Heart left ventricle (tissue), 13 donors: ENCODE measurements around the gene DUSP28.
A peak's percentile ranks its signal among the peaks of the same experiment; 100 is the strongest.

Experiments
- CTCF ChIP-seq, 12 donors: fragments of 200-600 bp; sonication (generic) in 4 of 12; IDR thresholded peaks; one replicate each; pipeline versions ENCODE4 v1.5.0 to v1.8.0; 2018 to 2022; ENCODE audit warnings: antibody characterized with exemption in 12 of 12, mild to moderate bottlenecking in 5 of 12
- POLR2A ChIP-seq, 2 donors: fragments of 450-650 bp; IDR thresholded peaks; one replicate each; pipeline ENCODE4 v1.6.1; 2017; ENCODE audit warnings: antibody characterized with exemption in 2 of 2, mild to moderate bottlenecking in 2 of 2, moderate library complexity in 2 of 2
- donor health status: ischemic (EF 13 %, LVEDD 7.1; RV severe dilation, severe dysfunction).
- donor health status: DM: no; HTN: yes; CAD: no.
- donor health status: DM: no; HTN: no; CAD: no.
- donor health status: ischemic (EF 25% LVEDD 6.9; RV normal size, moderate dysfunction).
- donor health status: ischemic (EF 25% LVEDD 5.7; RV mildly dilated, moderate dysfunction).
- donor health status: ischemic (EF 35%, LVEDD 5.7; RV mildly dilated, moderate dysfunction).
- donor health status: nonischemic (EF 11% LVEDD 7.7; RV severe dilation, severe dysfunction).
- donor health status: DM: yes; HTN: yes; CAD: no.
- donor health status: PGD.
- donor health status: ischemic (EF 29% LVEDD 5.4; RV normal size, mild dysfunction).
- donor health status: nonischemic (EF 23%, LVEDD 6.1; RV moderate dilation, normal function).

DNA sequence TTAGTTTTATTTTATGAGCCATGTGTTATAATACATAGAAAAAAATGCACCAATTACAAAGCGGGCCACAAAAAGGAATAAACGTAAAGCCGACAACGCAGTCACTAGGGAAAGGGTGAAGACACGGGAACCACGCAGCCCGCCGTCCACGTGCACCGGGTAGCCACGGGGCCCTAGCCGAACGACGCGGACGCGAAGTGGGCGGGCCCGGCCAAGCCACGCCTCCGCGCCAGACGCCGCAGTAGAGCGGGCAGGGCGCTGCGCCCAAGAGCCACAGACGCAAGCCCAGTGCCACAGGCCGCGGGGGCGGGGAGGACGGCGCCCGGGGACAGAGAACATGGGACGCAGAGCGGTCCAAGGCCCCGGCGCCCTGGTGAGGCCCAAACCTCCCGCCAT is at the start of gene DUSP28:
- TF ChIP-seq POLR2A (IDR thresholded peaks at IDR 0.05), result peak; percentile 68 to 90
- TF ChIP-seq CTCF (IDR thresholded peaks at IDR 0.05), result no peak
